Upper lobe of left lung (tissue), 6 donors: ENCODE results near the gene FDXACB1. TPM values are rescaled to one million over a fixed set of nuclear protein-coding genes. Genes with fewer than 3 reads are reported as not detected.

Experiments used
- ATAC-seq, 2 donors: fragments of 200-7000 bp; cut with Tn5 transposase; one replicate each; pipeline ENCODE4 v1.9.1; 2022; ENCODE audit warnings: mild to moderate bottlenecking in 2 of 2, moderate library complexity in 2 of 2; ENCODE audit not compliant: low FRiP score in 2 of 2
- DNase-seq, 2 donors: peaks; one replicate each; pipeline ENCODE4 v3.0.0-alpha.2; 2019 to 2020
- H3K27ac ChIP-seq, 4 donors: fragments of 200-600 bp; sonication (generic); one replicate each; pipeline ENCODE4 v1.5.1; 2016 to 2019
- H3K27me3 ChIP-seq, 4 donors: fragments of 200-600 bp; sonication (generic); one replicate each; pipeline ENCODE4 v1.5.1; 2017 to 2019
- H3K36me3 ChIP-seq, 4 donors: fragments of 200-600 bp; sonication (generic); one replicate each; pipeline ENCODE4 v1.5.1; 2016 to 2019
- H3K4me1 ChIP-seq, 4 donors: fragments of 200-600 bp; sonication (generic); one replicate each; pipeline ENCODE4 v1.5.1; 2018 to 2019
- H3K4me3 ChIP-seq, 4 donors: fragments of 200-600 bp; sonication (generic); one replicate each; pipeline ENCODE4 v1.5.1; 2017 to 2019; ENCODE audit warnings: mild to moderate bottlenecking in 2 of 4, moderate library complexity in 1 of 4
- H3K9me3 ChIP-seq, 4 donors: fragments of 200-600 bp; sonication (generic); one replicate each; pipeline ENCODE4 v1.5.1; 2018 to 2019
- CTCF ChIP-seq, 6 experiments: fragments of 450-650 bp in 4 of 6; fragments of 200-600 bp in 2 of 6; sonication (generic) in 2 of 6; IDR thresholded peaks; one replicate each; pipeline ENCODE4 v1.5.1; 2016 to 2019; ENCODE audit warnings: antibody characterized with exemption in 6 of 6
- EP300 ChIP-seq, 4 donors: sonication (generic); formaldehyde crosslinking; IDR thresholded peaks; one replicate each; pipeline ENCODE4 v1.5.1; 2017; ENCODE audit warnings: antibody characterized with exemption in 4 of 4, control low read depth in 2 of 4
- POLR2A ChIP-seq, 4 donors: fragments of 450-650 bp; IDR thresholded peaks; one replicate each; pipeline ENCODE4 v1.5.1; 2016 to 2017; ENCODE audit warnings: antibody characterized with exemption in 4 of 4, mild to moderate bottlenecking in 2 of 4
- POLR2AphosphoS5 ChIP-seq, 2 donors: sonication (generic); formaldehyde crosslinking; IDR thresholded peaks; one replicate each; pipeline ENCODE4 v1.5.1; 2017; ENCODE audit warnings: antibody characterized with exemption in 2 of 2
- WGBS, 2 donors: methylation state at CpG; one replicate each; pipeline ENCODE4 v1.1.5; 2017 to 2018; 5-methylcytosine and 5-hydroxymethylcytosine counted together
- total RNA-seq, 6 donors: library from RNA; depleted of rRNA in 4 of 6; stranded (reverse); fragments of >200 nt in 4 of 6; gene quantifications; one replicate each; pipeline versions ENCODE4 v1.1.0 to v1.2.1, GENCODE V29; 2016 to 2021
- donor health status: DM: no; HTN: no; CAD: no; lungs with moderate emphysema.
- donor health status: DM: no; HTN: yes; CAD: no; lungs with severe emphysema.

The FDXACB1 gene
- total RNA-seq, 6 donors from 2014 or later: 0.44 to 5.2 (median 2.6) TPM

GRCh38 chr11:111870886-111871692 lies 7.9 kb downstream of the FDXACB1 start, which contains the start of gene ALG9:
TSS of gene ALG9 (minus strand) at chr11:111871581. CDS start at chr11:111871482, 99 bp downstream.
- Histone ChIP-seq H3K36me3 (peaks cover 5 to 35% (median 8%) of the 10 kb centered on the region in 4 donors), H3K4me1 (peaks cover 9 to 21% (median 14%) of the 10 kb centered on the region in 4 donors), H3K9me3 (no peaks in the 10 kb centered on the region), H3K27me3 (no peaks in the 10 kb centered on the region), H3K27ac (peak within 1 kb of the TSS; percentile 84 to 95 (median 93)), H3K4me3 (peak within 1 kb of the TSS; percentile 84 to 98 (median 94))
- ATAC-seq (peak; percentile 89 to 97), DNase-seq (peak; percentile 73 to 95)
- TF ChIP-seq POLR2A (IDR thresholded peaks at IDR 0.05) (peak in 1 of 4 donors; percentile 54), CTCF (IDR thresholded peaks at IDR 0.05) (peak in 5 of 6 experiments; percentile 19 to 41 (median 37)), POLR2AphosphoS5 (IDR thresholded peaks at IDR 0.05) (peak; percentile 60 to 72), EP300 (IDR thresholded peaks at IDR 0.05) (peak in 1 of 4 donors; percentile 26)
- WGBS, 2 donors: 1% methylated on average over 28 to 36 of the region's 51 CpGs

- peaks cover 5 to 37% (median 9%) of the 10 kb centered on the region in 4 donors for H3K36me3 ChIP-seq
- peak overlapping the region; percentile 84 to 98 (median 94) for H3K4me3 ChIP-seq
- no peaks in the 10 kb centered on the region for H3K9me3 ChIP-seq
- peaks cover 9 to 21% (median 14%) of the 10 kb centered on the region in 4 donors for H3K4me1 ChIP-seq
- no peak for ATAC-seq
- peak overlapping the region in 3 of 4 donors; percentile 84 to 95 (median 95) for H3K27ac ChIP-seq
- no peaks in the 10 kb centered on the region for H3K27me3 ChIP-seq
- TF ChIP-seq POLR2AphosphoS5 (IDR thresholded peaks at IDR 0.05) (no peak), CTCF (IDR thresholded peaks at IDR 0.05) (no peak), EP300 (IDR thresholded peaks at IDR 0.05) (no peak), POLR2A (IDR thresholded peaks at IDR 0.05) (no peak)
- DNase-seq: no peak
These were observed 8.5 kb downstream of the FDXACB1 start for GRCh38 chr11:111870522-111870885.

- TF ChIP-seq POLR2AphosphoS5 (IDR thresholded peaks at IDR 0.05): no peak
- TF ChIP-seq POLR2A (IDR thresholded peaks at IDR 0.05): no peak
- TF ChIP-seq EP300 (IDR thresholded peaks at IDR 0.05): no peak
- no peak for TF ChIP-seq CTCF (IDR thresholded peaks at IDR 0.05)
- Histone ChIP-seq H3K27ac (no peak overlapping the region), H3K4me1 (peaks cover 9 to 21% (median 14%) of the 10 kb centered on the region in 4 donors), H3K27me3 (no peaks in the 10 kb centered on the region), H3K9me3 (no peaks in the 10 kb centered on the region), H3K36me3 (peaks cover 5 to 37% (median 9%) of the 10 kb centered on the region in 4 donors), H3K4me3 (peak overlapping the region in 1 of 4 donors; percentile 98)
- ATAC-seq (no peak), DNase-seq (no peak)
- 85 to 95% methylated on average over 1 of the region's 1 CpG for WGBS, 2 donors
These were observed 8.9 kb downstream of the FDXACB1 start for GRCh38 chr11:111870113-111870512.

- Histone ChIP-seq H3K4me1 (no peaks in the 10 kb centered on the region), H3K27me3 (no peaks in the 10 kb centered on the region), H3K4me3 (no peak overlapping the region), H3K27ac (no peak overlapping the region), H3K36me3 (peaks cover 5 to 90% (median 41%) of the 10 kb centered on the region in 4 donors), H3K9me3 (no peaks in the 10 kb centered on the region)
- TF ChIP-seq CTCF (IDR thresholded peaks at IDR 0.05) (no peak), POLR2AphosphoS5 (IDR thresholded peaks at IDR 0.05) (no peak), EP300 (IDR thresholded peaks at IDR 0.05) (no peak), POLR2A (IDR thresholded peaks at IDR 0.05) (no peak)
- DNase-seq: no peak
- ATAC-seq: no peak
- WGBS, 2 donors: 95 to 98% methylated on average over 3 of the region's 3 CpGs
These were observed 18.7 kb downstream of the FDXACB1 start for GRCh38 chr11:111860257-111860656.
